GM21737 (cell line): ENCODE results near the gene CGNL1.

Source experiments
- ATAC-seq: cut with Tn5 transposase; IDR thresholded peaks from one replicate; pipeline ENCODE4 v1.9.1; 2021; ENCODE audit warnings: mild to moderate bottlenecking, moderate library complexity; ENCODE audit not compliant: unreplicated experiment

Gene CGNL1

GRCh38 chr15:57495554-57496165 is 119.4 kb downstream of the CGNL1 start:
- no peak for ATAC-seq

- ATAC-seq = no peak
Observed at GRCh38 chr15:57496594-57496945, 120.3 kb downstream of the CGNL1 start.

- ATAC-seq = no peak
Observed at GRCh38 chr15:57496946-57497869, 120.9 kb downstream of the CGNL1 start.

- no peak for ATAC-seq
Observed at GRCh38 chr15:57500256-57500655, 124.0 kb downstream of the CGNL1 start.

GRCh38 chr15:57500979-57501576 is 124.8 kb downstream of the CGNL1 start:
- ATAC-seq = no peak

- ATAC-seq = no peak
Observed at GRCh38 chr15:57502116-57502515, 125.8 kb downstream of the CGNL1 start.

GRCh38 chr15:57503051-57503702 is 126.9 kb downstream of the CGNL1 start:
- ATAC-seq = no peak

GRCh38 chr15:57503911-57504598 is 127.8 kb downstream of the CGNL1 start:
- ATAC-seq = no peak

- no peak for ATAC-seq
Observed at GRCh38 chr15:57504599-57504940, 128.3 kb downstream of the CGNL1 start.

- ATAC-seq = no peak
Observed at GRCh38 chr15:57505056-57505715, 128.9 kb downstream of the CGNL1 start.

GRCh38 chr15:57505949-57506391 is 129.7 kb downstream of the CGNL1 start:
- no peak for ATAC-seq

- ATAC-seq = no peak
Observed at GRCh38 chr15:57506422-57506821, 130.1 kb downstream of the CGNL1 start.

GRCh38 chr15:57507111-57507510 is 130.8 kb downstream of the CGNL1 start:
- no peak for ATAC-seq

GRCh38 chr15:57509126-57509525 is 132.8 kb downstream of the CGNL1 start:
- no peak for ATAC-seq

GRCh38 chr15:57509965-57510364 is 133.7 kb downstream of the CGNL1 start:
- ATAC-seq = no peak

GRCh38 chr15:57510647-57511046 is 134.3 kb downstream of the CGNL1 start:
- no peak for ATAC-seq

- no peak for ATAC-seq
Observed at GRCh38 chr15:57516327-57517029, 140.2 kb downstream of the CGNL1 start.

- ATAC-seq = no peak
Observed at GRCh38 chr15:57517030-57517671, 140.8 kb downstream of the CGNL1 start.

- ATAC-seq = no peak
Observed at GRCh38 chr15:57518779-57519405, 142.6 kb downstream of the CGNL1 start.
